Body of pancreas (tissue), 4 donors: ENCODE measurements around the gene ATRN.

ENCODE experiments used
- POLR2A ChIP-seq, 3 donors: fragments of 450-650 bp; IDR thresholded peaks; one replicate each; pipeline ENCODE4 v1.6.1; 2016; ENCODE audit warnings: antibody characterized with exemption in 3 of 3, mild to moderate bottlenecking in 2 of 3
- TF ChIP-seq, protein P1 (sequence below), 7 experiments: fragments of 450-650 bp in 4 of 7; fragments of 200-600 bp in 3 of 7; sonication (generic) in 3 of 7; IDR thresholded peaks; one replicate each; pipeline ENCODE4 v1.5.1; 2016 to 2019; ENCODE audit warnings: antibody characterized with exemption in 7 of 7

DNA sequence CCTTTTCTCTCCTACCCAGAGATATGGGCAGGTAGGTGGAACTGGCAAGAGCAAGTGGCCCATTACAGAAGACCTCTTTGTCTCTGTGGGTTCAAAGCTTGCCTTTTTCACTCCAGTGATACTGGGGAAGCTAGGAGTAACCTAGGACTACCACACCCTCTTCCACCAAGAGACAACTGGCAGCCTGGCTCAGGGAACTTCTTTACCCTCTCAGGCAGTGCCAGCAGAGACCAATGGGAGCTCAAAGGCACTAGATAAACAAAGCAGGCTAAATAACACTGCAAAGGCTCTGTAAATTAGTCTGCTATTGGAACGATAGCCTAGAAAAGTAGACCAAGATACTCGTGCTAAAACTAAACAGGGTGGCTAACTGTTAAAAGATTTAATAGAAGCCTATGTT lies 32.1 kb downstream of the ATRN start:
- TF ChIP-seq, protein P1, sequence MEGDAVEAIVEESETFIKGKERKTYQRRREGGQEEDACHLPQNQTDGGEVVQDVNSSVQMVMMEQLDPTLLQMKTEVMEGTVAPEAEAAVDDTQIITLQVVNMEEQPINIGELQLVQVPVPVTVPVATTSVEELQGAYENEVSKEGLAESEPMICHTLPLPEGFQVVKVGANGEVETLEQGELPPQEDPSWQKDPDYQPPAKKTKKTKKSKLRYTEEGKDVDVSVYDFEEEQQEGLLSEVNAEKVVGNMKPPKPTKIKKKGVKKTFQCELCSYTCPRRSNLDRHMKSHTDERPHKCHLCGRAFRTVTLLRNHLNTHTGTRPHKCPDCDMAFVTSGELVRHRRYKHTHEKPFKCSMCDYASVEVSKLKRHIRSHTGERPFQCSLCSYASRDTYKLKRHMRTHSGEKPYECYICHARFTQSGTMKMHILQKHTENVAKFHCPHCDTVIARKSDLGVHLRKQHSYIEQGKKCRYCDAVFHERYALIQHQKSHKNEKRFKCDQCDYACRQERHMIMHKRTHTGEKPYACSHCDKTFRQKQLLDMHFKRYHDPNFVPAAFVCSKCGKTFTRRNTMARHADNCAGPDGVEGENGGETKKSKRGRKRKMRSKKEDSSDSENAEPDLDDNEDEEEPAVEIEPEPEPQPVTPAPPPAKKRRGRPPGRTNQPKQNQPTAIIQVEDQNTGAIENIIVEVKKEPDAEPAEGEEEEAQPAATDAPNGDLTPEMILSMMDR (IDR thresholded peaks at IDR 0.05), result no peak
- TF ChIP-seq POLR2A (IDR thresholded peaks at IDR 0.05), result no peak
